PFSK-1 (cell line): Measurements from ENCODE around the gene IFT57.

Source experiments
- FOXP2 ChIP-seq: optimal IDR thresholded peaks from 2 replicates; pipeline ENCODE3; 2011; ENCODE audit warnings: borderline replicate concordance, control low read depth, inconsistent platforms; ENCODE audit not compliant: insufficient read depth; ENCODE audit errors: extremely low read length, extremely low read depth
- SIN3A ChIP-seq: IDR thresholded peaks from 2 replicates; pipeline ENCODE4 v1.6.1; 2012; ENCODE audit warnings: mild to moderate bottlenecking, low read length, moderate library complexity, borderline replicate concordance; ENCODE audit not compliant: insufficient read depth
- TAF1 ChIP-seq: IDR thresholded peaks from 2 replicates; pipeline ENCODE4 v1.6.1; 2012; ENCODE audit warnings: low read length, control low read depth, borderline replicate concordance; ENCODE audit not compliant: insufficient read depth

DNA sequence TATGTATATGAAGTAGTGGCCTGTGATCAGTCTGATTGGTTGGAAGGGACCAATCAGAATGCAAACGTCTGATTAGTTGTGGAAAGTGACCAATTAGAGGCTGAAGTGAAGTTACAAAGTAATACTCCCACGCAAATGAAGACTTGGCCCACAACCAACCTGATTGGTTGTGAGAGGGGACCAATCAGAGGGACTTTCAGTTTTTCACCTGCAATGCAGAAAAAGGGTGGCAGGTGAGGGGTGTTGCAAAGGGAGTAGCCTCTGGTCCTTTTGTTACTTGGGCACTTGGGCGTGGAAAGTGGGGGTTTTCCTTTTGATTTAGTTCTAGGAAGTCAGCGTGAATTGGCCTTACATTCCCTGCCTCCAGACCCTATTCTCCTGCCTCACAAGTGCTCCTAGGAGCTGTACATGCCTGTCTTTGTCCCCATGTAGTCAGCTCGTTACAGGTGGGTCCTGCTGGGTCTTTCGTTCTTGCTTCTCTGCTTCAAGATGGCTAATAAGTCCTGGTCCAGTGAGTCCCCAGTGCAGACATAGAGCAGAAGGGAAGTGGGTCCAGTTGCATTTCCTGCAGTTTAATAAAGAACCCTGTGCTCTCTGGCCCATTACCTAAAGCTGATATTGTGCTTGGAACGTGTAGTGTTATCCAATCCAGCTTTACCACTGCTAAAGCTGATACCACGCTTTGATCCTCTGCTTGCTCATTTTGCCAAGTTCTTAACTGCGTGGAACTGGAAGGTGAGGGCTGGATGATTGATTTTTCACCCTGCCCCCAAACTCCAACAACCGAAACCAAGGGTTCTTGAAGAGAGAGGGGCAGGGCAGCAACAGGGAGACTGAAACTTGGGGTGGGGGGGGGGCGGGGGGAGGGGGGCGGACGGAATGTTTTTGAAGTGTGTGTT, 85.4 kb downstream of the IFT57 start:
- TF ChIP-seq TAF1 = no peak
- no peak for TF ChIP-seq SIN3A
- no peak for TF ChIP-seq FOXP2
